NCI-H2227 treated with DMSO at 0.1 percent for 48 hours (cell line): Measurements from ENCODE around the gene BMP4.

ENCODE experiments used
- DNase-seq: peaks from one replicate; lab custom pipeline; 2025; lab: John Stamatoyannopoulos, UW

BMP4 gene

GRCh38 chr14:53963320-53964227, 6.9 kb upstream of the BMP4 start:
- no peak for DNase-seq

GRCh38 chr14:53962953-53963319, 6.3 kb upstream of the BMP4 start:
- DNase-seq = no peak

- no peak for DNase-seq
Observed at GRCh38 chr14:53958628-53959027, 2.0 kb upstream of the BMP4 start.

- no peak for DNase-seq
Observed at GRCh38 chr14:53957739-53958138, 1.1 kb upstream of the BMP4 start.

GRCh38 chr14:53955671-53956426, 776 bp downstream of the BMP4 start:
- no peak for DNase-seq

GRCh38 chr14:53955229-53955556, 1.4 kb downstream of the BMP4 start:
- DNase-seq = no peak

- DNase-seq = no peak
Observed at GRCh38 chr14:53954551-53955228, 1.9 kb downstream of the BMP4 start.

GRCh38 chr14:53953828-53954550, 2.6 kb downstream of the BMP4 start:
- no peak for DNase-seq

- peak; percentile 33 for DNase-seq
Observed at GRCh38 chr14:53953002-53953827, 3.4 kb downstream of the BMP4 start.

- DNase-seq = no peak
Observed at GRCh38 chr14:53952533-53952932, 4.1 kb downstream of the BMP4 start.

- DNase-seq = no peak
Observed at GRCh38 chr14:53951627-53952303, 4.9 kb downstream of the BMP4 start.

- DNase-seq = no peak
Observed at GRCh38 chr14:53951243-53951626, 5.4 kb downstream of the BMP4 start.

- DNase-seq = no peak
Observed at GRCh38 chr14:53950031-53950793, 6.4 kb downstream of the BMP4 start.

- DNase-seq = no peak
Observed at GRCh38 chr14:53949201-53949600, 7.4 kb downstream of the BMP4 start.

- DNase-seq = no peak
Observed at GRCh38 chr14:53948205-53948884, 8.3 kb downstream of the BMP4 start.

GRCh38 chr14:53947452-53948204, 9.0 kb downstream of the BMP4 start:
- DNase-seq = no peak

- DNase-seq = no peak
Observed at GRCh38 chr14:53947094-53947445, 9.6 kb downstream of the BMP4 start.

- DNase-seq = no peak
Observed at GRCh38 chr14:53946404-53947093, 10.1 kb downstream of the BMP4 start.
